LHCN-M2 (cell line): ENCODE results near the gene ZNF521. TPM values are rescaled to one million over a fixed set of nuclear protein-coding genes. Genes with fewer than 3 reads are reported as not detected.

Experiments
- DNase-seq: peaks from one replicate; pipeline ENCODE4 v3.0.0-alpha.2; 2012; ENCODE audit warnings: low read depth
- total RNA-seq: library from RNA; depleted of rRNA; stranded (reverse); fragments of >200 nt; gene quantifications from 2 replicates; pipeline ENCODE4 v1.2.3, GENCODE V29; 2014

The ZNF521 gene
- total RNA-seq, 1 experiment from 2014 or later: 19.7 TPM

DNA sequence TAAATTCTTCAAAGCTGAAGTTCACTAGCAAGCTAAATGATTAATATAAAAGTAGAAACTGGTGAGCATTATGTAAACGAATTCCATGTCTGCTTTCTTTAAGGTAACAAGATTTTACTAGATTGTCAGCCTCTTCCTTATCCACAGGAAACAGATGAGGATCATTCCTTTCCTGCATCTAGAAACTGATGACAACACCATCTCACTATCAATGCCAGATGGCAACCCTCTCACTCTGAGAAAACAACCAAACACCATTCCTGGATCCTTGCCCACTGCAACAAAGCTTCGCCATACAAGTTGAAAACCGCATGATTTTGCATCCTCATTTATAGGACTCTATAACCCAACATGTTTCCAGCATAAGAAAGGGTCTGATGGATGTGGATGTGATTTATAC, 122.9 kb downstream of the ZNF521 start:
- DNase-seq: peak; percentile 60

DNA sequence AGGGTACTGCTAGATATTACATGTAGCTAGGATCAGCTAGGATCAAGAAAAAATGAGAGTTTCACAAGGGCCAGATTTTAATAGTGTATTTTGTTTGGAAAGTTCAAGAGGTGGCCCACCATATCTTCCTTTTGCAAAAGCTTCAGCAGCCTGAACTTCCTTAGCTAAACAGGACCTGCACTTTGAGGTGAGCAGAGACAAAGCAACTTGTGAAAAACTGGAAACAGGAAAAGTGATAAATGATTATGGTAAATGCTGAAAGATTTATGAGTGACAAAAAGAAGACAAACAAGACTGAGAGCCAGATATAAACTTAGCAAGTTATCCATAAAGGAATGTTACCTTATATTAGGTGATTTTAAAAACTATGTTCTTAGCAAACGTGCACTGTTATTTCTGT, 123.6 kb downstream of the ZNF521 start:
- DNase-seq: no peak

DNA sequence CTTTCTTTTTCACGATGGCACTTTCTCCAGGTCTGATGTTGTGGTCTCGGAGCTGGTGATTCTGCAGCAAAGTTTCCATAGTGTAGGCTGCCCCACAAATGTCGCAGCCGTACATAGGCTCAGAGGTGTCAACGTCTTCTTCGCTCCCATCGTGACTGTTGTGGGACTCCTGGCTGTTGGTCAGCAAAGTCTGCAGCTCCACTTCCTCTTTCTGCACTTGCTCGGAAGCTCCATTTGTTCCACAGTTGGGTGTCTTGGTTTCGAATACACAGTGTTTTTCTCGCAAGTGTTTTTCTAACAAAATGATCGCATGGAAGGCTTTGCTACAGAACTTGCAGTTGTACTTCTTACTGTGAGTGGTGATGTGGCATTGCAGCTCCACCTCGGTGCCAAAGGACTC, 126.8 kb downstream of the ZNF521 start:
- DNase-seq: no peak

DNA sequence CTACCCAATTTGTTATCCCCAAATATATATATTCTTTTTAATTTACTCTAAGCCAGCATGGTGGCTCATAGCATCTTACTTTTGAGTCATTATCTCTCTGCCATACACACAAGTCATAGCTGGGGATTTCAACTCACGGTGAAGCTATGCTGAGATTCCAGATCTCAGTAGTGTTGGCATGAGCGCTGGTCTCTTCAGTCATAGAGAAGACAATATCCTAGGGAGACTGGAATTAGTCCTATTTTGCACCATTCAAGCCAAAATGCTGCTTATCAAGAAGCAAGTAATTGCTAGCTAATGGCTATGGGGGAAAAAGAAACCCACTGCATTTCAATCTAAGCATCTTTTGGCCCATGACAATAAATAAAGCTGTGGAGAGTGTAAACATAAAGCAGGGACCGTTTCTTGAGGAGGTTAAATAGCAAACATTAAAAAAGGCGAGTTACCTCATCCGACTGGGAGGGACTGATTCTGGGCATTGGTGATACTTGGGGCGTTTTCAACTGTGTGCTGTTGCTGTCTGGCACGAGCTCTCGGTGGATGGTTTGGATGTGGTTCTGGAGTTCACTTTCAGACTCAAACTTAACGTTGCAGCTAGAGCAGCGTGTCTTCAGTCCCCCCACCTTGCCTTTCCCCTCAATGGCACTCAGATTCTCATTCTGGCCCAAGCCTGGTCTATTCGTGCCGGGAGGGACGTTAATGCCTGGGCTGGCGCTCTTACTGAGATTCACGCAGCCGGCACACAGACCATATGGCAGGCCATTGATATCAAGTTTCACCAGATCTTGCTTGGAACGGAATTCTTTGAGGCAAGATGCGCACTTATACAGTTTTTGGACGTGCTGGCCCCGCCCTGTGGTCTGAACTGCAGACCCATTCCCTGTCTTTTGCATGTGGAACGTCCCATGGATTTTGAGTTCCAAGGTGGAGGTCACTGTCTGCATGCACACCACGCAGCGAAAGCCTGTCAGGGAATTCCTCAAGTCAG, 127.8 kb downstream of the ZNF521 start:
- no peak for DNase-seq

DNA sequence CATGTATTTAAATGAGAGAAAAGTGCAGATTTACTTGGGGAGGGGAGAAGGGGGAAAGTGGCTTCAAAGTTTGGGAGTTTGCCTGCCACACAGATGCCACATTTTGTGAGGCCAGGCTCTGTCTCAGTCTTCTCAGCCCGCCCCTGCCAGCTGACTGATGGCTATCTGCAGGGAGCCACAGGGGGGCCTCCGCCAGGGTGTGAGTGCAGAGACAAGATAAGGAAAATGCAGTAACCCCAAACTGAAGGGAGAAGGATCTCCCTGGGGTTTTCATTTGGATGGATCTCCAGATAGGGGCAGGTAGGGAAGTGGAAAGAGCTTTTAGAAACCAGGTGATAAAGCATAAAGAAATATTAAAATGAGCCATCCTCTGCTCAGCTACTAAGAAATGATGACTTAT, 128.8 kb downstream of the ZNF521 start:
- no peak for DNase-seq

DNA sequence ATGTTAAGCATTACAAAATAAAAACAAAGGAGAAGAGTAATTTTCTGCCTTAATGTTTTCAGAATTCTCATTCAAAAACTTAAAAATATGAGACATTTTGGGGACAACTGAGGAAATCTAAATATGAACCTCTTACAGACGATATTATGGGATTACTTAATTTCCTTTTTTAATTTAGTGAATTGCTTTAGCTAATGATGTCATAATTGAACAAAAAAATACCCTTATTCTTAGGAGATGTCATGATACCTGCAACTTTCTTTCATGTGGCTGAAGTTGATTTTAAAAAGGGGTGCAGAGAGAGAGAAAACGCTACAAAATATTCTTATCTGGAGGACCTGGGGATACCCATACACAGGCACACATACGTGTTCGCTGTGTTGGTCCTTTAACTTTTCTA, 129.3 kb downstream of the ZNF521 start:
- DNase-seq: no peak

DNA sequence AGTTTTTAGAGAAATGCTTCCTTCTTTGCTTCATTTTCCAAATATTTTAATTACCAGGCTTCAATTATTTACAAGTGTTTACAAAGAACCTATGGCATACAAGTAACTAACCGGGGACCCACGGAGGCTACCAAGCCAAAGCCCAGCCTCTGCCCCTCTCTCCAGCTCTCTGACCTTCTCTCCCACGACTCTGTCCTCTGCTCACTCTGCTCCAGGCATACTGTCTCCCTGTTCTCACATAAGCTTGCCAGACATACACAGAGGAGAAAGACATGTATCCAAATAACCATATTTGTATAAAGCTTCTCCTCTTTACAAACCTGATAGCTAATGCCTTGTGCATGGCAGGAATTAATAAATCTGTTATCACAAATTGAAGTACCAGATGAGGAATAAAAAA, 141.3 kb downstream of the ZNF521 start:
- no peak for DNase-seq

DNA sequence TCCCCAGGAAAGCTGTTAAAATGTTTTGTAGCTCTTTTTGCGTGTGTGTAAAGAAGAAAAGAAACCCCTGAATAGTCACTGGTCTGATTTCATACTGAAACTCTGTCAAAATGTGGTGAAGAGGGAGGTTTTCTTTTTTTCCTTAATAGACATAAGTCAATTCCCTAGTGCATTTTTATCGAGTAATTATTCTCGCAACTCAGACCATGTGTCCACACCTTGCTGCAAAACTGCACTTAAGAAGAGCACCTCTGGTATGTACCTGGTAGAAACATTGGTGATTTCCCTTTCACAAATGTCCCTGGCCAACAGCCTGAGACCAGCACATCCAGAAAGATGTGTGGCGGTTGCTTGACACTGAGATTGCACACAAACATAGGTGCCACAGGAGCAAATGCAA, 159.9 kb downstream of the ZNF521 start:
- DNase-seq: no peak

DNA sequence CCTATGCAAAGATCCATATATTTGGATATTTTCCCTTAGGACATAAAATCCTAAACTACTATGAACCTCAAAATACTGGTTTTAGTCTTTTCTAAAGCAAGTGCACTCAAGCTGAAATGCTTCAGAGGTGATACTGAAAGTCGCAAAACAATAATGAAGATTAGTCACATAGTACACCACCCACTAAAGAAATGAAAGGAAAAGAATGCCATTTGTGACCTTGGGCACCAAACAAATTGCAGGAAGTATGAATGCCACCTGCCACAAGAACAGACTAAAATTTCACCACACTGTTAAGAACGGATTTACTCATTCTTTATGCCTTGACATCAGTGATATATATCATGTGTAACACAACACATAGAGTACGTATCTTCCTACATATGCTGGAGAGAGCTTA, 161.5 kb downstream of the ZNF521 start:
- peak; percentile 28 for DNase-seq

DNA sequence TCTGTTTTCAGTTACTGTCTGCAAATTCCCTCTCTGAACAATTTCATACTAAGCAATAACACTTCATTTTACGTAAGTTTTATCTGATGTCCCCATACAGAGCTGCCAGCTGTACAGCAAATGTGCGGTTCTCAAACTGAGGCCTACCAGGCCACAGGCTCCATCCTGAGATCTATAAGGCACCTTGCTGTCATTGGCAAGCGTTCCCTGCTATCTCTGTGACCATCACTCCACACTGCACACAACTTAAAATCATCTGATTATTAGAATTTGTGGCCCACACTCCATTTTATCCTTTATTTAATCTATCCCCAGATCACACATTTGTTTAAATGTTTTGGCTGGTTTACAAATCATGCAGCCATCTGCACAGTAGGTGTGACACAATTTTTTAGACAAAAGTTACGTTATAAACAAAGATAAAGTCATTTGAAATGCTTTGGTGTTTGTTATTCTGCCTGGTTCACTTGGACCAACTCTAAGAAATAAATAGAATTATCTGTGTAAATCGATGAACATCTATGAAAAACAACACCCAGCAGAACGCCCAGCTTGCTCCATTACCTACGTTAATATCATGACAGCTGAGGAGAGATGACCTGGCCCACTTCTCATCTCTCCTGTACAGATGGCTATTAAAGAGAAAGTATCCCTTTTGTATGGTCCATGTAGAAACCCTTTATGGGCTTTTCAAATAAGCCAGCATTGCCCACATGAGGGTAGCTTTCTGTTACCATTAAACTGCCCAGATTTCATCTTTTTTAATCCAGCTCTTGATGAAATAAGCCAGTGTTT, 162.4 kb downstream of the ZNF521 start:
- no peak for DNase-seq

DNA sequence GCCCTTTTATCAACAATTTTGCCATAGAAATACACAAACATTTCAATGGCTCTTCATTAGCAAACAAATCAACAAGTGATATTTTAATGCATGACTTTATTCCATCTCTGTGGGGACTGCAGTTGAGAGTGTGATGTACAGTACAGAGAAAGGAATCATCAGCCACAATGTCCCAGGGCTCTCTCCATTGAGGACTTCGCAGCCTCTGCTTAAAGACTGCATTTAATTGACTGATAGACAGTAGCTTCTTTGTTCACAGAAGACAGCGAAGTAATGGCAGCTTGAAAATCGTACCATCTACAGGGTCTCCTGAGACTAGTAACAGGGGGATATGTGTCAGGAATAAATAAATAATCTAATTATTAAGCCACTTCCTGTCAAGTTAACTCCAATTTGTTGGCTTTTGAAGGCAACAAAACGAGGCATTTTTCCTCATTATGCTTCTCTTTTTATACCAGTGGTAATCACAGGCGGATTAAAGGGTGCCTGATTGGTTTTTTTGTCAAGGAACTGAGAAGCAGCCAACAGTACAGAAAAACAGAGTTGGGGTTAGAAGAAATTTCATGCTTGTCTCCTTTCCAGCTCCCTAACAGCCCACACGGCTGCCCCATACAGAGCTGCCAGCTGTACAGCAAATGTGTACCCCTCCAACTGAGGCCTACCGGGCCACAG, 164.3 kb downstream of the ZNF521 start:
- DNase-seq: no peak

DNA sequence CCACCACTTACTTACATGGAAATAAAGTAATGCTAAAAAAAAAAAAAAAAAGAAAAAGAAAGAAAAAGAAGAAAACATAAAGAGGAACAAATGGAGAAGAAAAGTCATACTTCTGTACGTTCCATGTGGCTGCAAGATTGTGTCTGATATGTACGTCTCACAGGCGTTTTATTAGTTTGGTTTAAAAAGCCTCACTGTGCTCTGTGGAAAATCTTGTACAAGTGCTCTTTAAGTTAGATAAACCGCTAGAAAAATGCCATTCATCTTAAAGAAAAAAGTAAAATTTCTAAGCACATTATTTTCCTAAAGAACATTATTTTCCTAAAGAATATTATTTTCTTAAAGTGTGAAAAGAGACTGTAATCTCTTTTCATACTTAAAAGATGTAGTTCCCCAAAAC, 165.1 kb downstream of the ZNF521 start:
- DNase-seq: no peak

DNA sequence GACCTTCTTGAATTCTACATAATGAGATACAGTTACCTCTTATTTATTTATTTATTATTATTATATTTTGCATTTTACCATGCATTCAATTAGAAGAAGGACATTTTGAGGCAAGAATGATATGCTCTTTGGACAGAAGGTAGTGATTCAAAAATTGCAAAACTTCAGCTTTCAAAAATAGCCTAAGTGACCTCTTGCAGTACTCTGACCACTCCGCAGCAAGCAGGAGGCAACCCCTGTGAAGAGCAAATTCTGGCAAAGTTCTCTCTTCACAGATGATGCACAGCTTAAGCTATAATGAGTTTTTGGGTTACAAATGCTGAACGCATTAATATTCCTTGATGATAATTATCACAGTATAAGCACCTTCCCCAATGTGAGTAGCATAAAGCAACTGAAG, 170.0 kb downstream of the ZNF521 start:
- no peak for DNase-seq

DNA sequence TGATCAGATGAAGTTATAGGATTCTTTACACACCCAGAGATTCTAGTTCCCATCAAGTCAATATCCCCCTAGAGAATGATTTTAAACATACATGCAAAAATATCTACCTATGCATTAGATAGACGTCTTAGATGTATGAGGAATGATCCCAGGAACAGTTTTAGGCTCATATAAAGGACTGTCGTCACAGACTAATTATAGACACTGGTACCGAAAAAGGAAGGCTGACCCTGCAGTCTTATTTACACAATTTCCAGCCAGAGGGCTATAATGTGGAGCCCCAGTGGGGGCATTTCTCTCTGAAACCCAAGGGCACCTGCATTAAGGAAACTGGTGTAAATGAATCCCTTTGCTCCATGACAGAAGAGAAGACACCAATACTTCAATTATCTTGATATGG, 170.4 kb downstream of the ZNF521 start:
- DNase-seq: no peak

DNA sequence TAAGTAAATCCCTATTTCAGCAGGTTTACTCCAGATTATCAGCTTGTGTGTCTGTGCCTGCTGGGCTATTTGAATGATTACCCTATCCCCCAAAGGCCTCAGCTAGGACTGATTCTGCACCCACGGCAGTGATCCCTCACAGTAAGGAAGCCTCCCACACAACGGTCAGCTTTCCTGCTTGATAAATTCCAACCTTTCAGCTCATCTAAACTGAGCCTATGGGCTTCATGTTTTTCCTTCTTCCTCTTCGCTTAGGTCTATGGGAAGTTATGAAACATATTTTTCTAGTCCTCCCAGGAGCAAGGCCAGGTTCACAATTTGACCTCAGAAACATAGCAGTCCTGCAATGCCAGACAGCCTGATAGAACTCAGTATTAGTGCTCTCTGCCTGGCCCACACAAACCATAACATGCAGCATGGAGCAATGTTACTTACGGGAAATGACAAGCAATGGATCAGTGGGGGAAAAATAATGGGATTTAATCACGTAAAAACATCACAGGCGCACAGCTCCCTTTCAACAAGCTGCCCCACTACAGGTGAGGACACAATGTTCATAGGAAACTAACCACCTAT, 170.9 kb downstream of the ZNF521 start:
- no peak for DNase-seq

DNA sequence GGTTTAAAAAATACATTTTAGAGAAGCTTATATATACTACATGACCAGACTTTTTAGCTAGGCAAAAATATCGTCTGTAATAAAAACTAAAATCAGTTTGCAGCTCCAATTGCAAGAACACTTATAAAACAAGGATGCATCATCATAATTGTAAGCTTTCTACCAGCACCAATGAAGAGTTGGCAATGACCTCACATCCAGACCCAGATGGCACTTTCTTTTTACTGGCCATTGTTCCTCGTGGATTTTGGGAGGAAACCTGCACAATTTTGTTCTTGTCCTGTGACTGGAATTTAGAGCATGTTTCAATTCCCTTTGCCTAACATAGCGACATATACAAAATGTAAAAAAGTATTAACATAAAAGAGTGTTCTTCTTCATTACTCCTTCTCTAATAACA, 174.3 kb downstream of the ZNF521 start:
- no peak for DNase-seq

DNA sequence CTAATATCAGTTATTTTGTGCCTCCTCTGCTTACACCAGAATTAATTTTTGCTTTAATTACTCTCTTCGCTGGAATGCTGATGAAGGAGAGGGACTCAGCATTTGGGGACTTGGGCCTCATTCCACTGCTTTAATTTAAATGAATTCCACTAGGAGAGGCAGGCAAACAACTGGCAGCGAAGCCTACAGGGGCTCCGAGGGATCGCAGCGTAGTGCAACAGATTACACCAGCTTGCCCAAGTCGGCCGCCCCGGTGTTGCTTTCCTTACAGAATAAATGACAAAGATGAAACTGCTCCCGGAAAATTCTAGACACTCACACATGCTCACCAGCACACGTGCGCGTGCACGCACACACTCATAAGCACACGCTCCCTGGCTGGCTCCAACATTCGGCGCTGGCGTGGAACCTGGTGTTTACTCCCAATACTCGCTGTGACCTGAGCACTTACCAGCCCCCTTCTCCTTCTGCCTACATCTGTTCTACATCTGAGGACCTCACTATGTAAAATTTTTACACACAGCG, 175.4 kb downstream of the ZNF521 start:
- no peak for DNase-seq

DNA sequence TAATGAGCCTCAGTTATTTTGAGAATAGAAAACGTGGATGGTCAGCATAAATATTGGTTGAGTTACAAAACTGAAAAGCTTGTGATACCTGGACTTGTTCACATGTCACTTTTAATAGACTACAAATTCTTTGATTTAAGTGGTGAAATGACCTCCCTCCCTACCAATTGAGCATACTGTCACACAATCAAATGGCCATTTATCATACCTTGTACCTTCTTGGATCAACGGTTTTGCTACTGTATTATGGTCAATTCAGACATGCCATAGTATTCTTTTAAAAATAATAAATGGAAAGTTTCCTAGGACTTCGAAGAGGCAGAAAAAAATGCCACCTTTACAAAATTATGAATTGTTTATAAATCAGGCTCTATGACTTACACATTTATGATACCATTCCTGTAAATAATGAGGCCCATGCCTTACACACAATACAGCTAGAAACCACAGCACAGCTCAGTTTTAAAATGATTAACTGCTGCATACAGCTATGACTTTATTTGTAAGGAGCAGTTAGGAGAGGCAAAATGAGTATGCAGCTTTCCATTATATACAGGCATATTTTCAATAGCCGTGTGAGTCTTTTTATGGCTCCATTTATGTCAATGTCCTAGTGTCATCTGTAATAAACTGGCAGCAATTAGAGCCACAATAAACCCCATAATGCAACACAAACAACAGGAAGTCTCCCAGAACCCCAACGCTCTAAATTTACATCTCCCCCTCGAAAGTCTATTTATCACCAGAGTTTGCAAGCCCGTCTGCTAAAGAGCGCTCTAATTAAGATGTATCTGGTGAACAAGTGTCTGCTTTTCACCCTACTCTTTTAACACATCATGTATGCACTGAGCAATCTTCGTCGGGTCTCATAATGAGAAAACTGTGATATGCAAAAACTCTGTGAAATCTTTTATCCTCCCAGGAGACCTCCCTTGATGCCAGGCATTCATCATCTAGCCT, 176.1 kb downstream of the ZNF521 start:
- DNase-seq: no peak

DNA sequence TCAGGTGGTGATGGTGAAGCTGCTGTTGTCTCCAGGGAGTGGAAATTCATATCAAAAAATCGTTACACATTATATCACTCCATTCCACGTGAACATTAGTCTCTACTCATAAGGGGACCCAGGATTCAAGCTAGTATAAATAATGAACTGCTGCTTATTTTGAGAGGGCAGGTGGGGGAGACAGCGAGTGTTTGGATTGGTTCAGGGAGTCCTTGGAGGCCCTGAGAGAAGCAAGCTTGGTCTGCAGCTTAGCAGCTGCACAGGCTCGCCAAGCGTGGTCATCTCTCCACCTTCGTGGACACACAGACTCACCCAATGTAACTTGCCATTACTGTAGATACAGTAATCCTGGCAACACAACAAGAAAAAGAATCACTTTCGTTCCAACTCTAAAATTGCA, 177.6 kb downstream of the ZNF521 start:
- DNase-seq: no peak

DNA sequence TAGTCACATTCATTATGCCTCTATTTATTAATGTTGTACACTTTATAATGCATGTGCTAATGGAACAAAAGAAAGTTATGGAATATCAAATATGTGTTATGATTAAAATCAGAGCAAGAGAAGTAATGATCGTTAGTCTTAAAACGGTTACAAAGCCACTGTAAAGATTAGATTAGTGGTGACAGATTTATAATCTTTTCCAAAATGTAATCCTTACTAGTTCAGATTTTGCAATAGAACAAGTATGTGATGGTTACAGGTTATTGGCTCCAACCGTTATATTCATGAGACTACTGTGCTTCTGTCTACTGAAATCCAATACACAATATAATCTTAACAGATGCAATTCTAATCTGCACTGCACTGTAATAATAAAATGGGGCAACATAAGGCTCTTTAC, 180.6 kb downstream of the ZNF521 start:
- DNase-seq: no peak
